Heart left ventricle (tissue), 13 donors: ENCODE measurements around the gene SLC15A3.

Experiments used
- CTCF ChIP-seq, 12 donors: fragments of 200-600 bp; sonication (generic) in 4 of 12; IDR thresholded peaks; one replicate each; pipeline versions ENCODE4 v1.5.0 to v1.8.0; 2018 to 2022; ENCODE audit warnings: antibody characterized with exemption in 12 of 12, mild to moderate bottlenecking in 5 of 12
- POLR2A ChIP-seq, 2 donors: fragments of 450-650 bp; IDR thresholded peaks; one replicate each; pipeline ENCODE4 v1.6.1; 2017; ENCODE audit warnings: antibody characterized with exemption in 2 of 2, mild to moderate bottlenecking in 2 of 2, moderate library complexity in 2 of 2
- donor health status: ischemic (EF 13 %, LVEDD 7.1; RV severe dilation, severe dysfunction).
- donor health status: DM: no; HTN: yes; CAD: no.
- donor health status: DM: no; HTN: no; CAD: no.
- donor health status: ischemic (EF 25% LVEDD 6.9; RV normal size, moderate dysfunction).
- donor health status: ischemic (EF 25% LVEDD 5.7; RV mildly dilated, moderate dysfunction).
- donor health status: ischemic (EF 35%, LVEDD 5.7; RV mildly dilated, moderate dysfunction).
- donor health status: nonischemic (EF 11% LVEDD 7.7; RV severe dilation, severe dysfunction).
- donor health status: DM: yes; HTN: yes; CAD: no.
- donor health status: PGD.
- donor health status: ischemic (EF 29% LVEDD 5.4; RV normal size, mild dysfunction).
- donor health status: nonischemic (EF 23%, LVEDD 6.1; RV moderate dilation, normal function).

- no peak for TF ChIP-seq CTCF (IDR thresholded peaks at IDR 0.05)
- no peak for TF ChIP-seq POLR2A (IDR thresholded peaks at IDR 0.05)
Measured at GRCh38 chr11:60927061-60927592, 24.8 kb downstream of the SLC15A3 start.
